Thoracic aorta (tissue), 2 donors: Measurements from ENCODE around the gene THOC5. TPM values are rescaled to one million over a fixed set of nuclear protein-coding genes. Genes with fewer than 3 reads are reported as not detected.

ENCODE experiments used
- ATAC-seq: fragments of 150-250 bp; one replicate; pipeline ENCODE4 v1.8.0; 2017; ENCODE audit warnings: low read depth; ENCODE audit not compliant: insufficient number of reproducible peaks, low FRiP score
- DNase-seq: peaks from one replicate; pipeline ENCODE4 v3.0.0-alpha.2; 2020; ENCODE audit warnings: low spot score
- H3K27ac ChIP-seq, 2 donors: fragments of 200-600 bp; sonication (generic); 1 replicate in 1 of 2; 2 replicates in 1 of 2; pipeline ENCODE4 v1.5.1; 2016; ENCODE audit warnings: mild to moderate bottlenecking in 2 of 2, moderate library complexity in 2 of 2
- H3K27me3 ChIP-seq: fragments of 200-600 bp; sonication (generic); replicated peaks from 2 replicates; pipeline ENCODE4 v1.6.0; 2016; ENCODE audit warnings: mild to moderate bottlenecking; ENCODE audit not compliant: insufficient read depth
- H3K36me3 ChIP-seq: fragments of 200-600 bp; sonication (generic); one replicate; pipeline ENCODE4 v1.5.1; 2016
- H3K4me1 ChIP-seq, 2 donors: fragments of 200-600 bp; sonication (generic); 1 replicate in 1 of 2; 2 replicates in 1 of 2; pipeline versions ENCODE4 v1.5.1 to v1.6.0; 2016; ENCODE audit warnings: low read depth in 2 of 2, mild to moderate bottlenecking in 1 of 2; ENCODE audit not compliant: control insufficient read depth in 1 of 2
- H3K4me3 ChIP-seq: fragments of 200-600 bp; sonication (generic); 2 replicates; pipeline ENCODE4 v1.5.1; 2016; ENCODE audit warnings: mild to moderate bottlenecking
- H3K9me3 ChIP-seq: fragments of 200-600 bp; sonication (generic); 2 replicates; pipeline ENCODE4 v1.5.1; 2016
- CTCF ChIP-seq: fragments of 200-600 bp; sonication (generic); IDR thresholded peaks from one replicate; pipeline ENCODE4 v1.5.1; 2019; ENCODE audit warnings: antibody characterized with exemption
- total RNA-seq, 2 donors: library from RNA; depleted of rRNA; stranded (reverse); fragments of >200 nt; gene quantifications; one replicate each; pipeline versions ENCODE4 v1.1.0 to v1.2.3, GENCODE V29; 2016

The THOC5 gene
- total RNA-seq, 2 donors from 2014 or later = 39.8 to 104 TPM

- H3K27me3 ChIP-seq = no peaks in the 10 kb centered on the region
- DNase-seq (no peak), ATAC-seq (no peak)
- no peaks in the 10 kb centered on the region for H3K9me3 ChIP-seq
- peaks cover 65% of the 10 kb centered on the region for H3K36me3 ChIP-seq
- H3K4me3 ChIP-seq = no peak overlapping the region
- no peak overlapping the region for H3K27ac ChIP-seq
- no peak for TF ChIP-seq CTCF
- no peaks in the 10 kb centered on the region for H3K4me1 ChIP-seq
These were observed 17.1 kb downstream of the THOC5 start for GRCh38 chr22:29536411-29536810.

- TF ChIP-seq CTCF = no peak
- H3K27me3 ChIP-seq = no peaks in the 10 kb centered on the region
- ATAC-seq = no peak
- no peak overlapping the region for H3K27ac ChIP-seq
- DNase-seq = no peak
- H3K36me3 ChIP-seq = peaks cover 77% of the 10 kb centered on the region
- H3K4me1 ChIP-seq = no peaks in the 10 kb centered on the region
- H3K4me3 ChIP-seq = no peak overlapping the region
- H3K9me3 ChIP-seq = no peaks in the 10 kb centered on the region
These were observed 22.1 kb downstream of the THOC5 start for GRCh38 chr22:29531419-29531818.

GRCh38 chr22:29530716-29531115 lies 22.8 kb downstream of the THOC5 start:
- DNase-seq (no peak), ATAC-seq (no peak)
- H3K4me3 ChIP-seq = no peak overlapping the region
- H3K36me3 ChIP-seq = peaks cover 74% of the 10 kb centered on the region
- H3K4me1 ChIP-seq = no peaks in the 10 kb centered on the region
- no peak for TF ChIP-seq CTCF
- H3K9me3 ChIP-seq = no peaks in the 10 kb centered on the region
- no peak overlapping the region for H3K27ac ChIP-seq
- H3K27me3 ChIP-seq = no peaks in the 10 kb centered on the region

DNA sequence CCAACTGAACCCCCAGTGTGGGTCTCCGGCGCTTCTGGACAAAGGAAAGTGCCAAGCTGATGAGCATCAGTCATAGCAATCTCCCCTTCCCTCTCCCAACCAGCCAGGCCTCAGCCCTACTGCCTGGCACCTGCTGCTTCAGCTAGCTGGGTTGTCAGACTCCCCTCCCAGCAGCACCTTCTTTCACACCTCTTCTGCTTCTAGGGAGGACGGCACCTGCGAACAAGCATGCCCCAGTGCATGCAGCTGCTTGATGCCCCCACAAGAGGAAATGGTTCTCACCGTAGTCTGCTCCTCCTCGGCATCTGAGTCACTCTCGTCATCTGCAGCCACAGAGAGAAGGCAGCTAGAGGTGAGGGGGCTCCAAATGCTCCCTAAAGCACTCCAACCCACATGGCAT lies 25.4 kb downstream of the THOC5 start:
- no peaks in the 10 kb centered on the region for H3K27me3 ChIP-seq
- H3K9me3 ChIP-seq = no peaks in the 10 kb centered on the region
- no peaks in the 10 kb centered on the region for H3K4me1 ChIP-seq
- TF ChIP-seq CTCF = no peak
- H3K4me3 ChIP-seq = no peak overlapping the region
- peaks cover 73% of the 10 kb centered on the region for H3K36me3 ChIP-seq
- DNase-seq (no peak), ATAC-seq (no peak)
- H3K27ac ChIP-seq = no peak overlapping the region

DNA sequence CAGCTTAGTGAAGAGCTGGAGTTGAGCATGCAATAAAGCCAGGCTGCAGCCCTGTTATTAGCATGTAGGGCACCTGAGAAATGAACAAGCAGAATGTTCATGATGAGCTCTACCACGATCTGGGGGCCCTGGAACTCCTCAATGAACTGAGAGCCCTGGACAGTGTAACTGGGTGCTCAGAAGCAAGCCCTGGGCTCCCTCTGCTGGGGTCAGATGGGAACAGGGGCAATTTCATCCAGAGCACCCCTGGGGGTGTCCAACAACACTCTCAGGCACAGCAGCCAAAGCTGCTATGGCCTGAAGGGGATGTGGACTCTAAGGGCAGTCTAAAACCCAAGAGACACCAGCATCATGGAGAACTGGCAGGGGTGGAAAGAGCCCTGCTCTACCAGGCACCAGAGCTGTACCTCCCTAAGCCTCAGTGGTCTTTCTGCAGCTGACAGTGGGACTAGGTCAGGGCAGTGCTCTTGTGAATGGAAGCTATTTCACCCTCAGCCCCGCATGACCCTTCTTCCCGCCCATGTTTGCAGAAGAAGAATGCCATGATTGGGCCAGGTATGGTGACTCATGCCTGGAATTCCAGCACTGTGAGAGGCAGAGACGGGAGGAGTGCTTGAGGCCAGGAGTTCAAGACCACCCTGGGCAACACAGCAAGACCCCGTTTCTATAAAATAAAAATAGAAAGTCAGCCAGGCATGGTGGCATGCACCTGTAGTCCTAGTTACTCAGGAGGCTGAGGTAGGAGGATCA lies 28.9 kb downstream of the THOC5 start:
- no peaks in the 10 kb centered on the region for H3K27me3 ChIP-seq
- peaks cover 69% of the 10 kb centered on the region for H3K36me3 ChIP-seq
- H3K27ac ChIP-seq = no peak overlapping the region
- no peak overlapping the region for H3K4me3 ChIP-seq
- TF ChIP-seq CTCF = no peak
- DNase-seq (no peak), ATAC-seq (no peak)
- H3K4me1 ChIP-seq = no peaks in the 10 kb centered on the region
- H3K9me3 ChIP-seq = no peaks in the 10 kb centered on the region
